IPS DF 6.9 (cell line): ENCODE measurements around the gene MSL1.

Experiments
- DNase-seq: peaks from one replicate; pipeline ENCODE4 v3.0.0-alpha.2; 2013; ENCODE audit warnings: low read depth, low spot score
- H3K27ac ChIP-seq: one replicate; pipeline ENCODE4 v1.5.1; 2013; ENCODE audit warnings: low read length, control low read depth
- H3K27me3 ChIP-seq: 2 replicates; pipeline ENCODE4 v1.6.1; 2013; ENCODE audit warnings: mild to moderate bottlenecking, low read length; ENCODE audit not compliant: control insufficient read depth, insufficient read depth
- H3K36me3 ChIP-seq: 2 replicates; pipeline ENCODE4 v1.6.1; 2013; ENCODE audit warnings: low read length; ENCODE audit not compliant: control insufficient read depth, insufficient read depth
- H3K4me1 ChIP-seq: 2 replicates; pipeline ENCODE4 v1.6.1; 2013; ENCODE audit warnings: low read length; ENCODE audit not compliant: control insufficient read depth, insufficient read depth
- H3K4me3 ChIP-seq: 2 replicates; pipeline ENCODE4 v1.5.1; 2013; ENCODE audit warnings: mild to moderate bottlenecking, low read length
- H3K9me3 ChIP-seq: 2 replicates; pipeline ENCODE4 v1.6.1; 2013; ENCODE audit warnings: low read length, inconsistent platforms; ENCODE audit not compliant: control insufficient read depth, insufficient read depth
- WGBS: extraction: QIAGEN DNeasy Blood & Tissue Kit; methylation state at CpG from one replicate; pipeline ENCODE4 v1.1.7; 2013; ENCODE audit warnings: mixed read lengths, missing lambda C conversion rate; ENCODE audit not compliant: insufficient read length, insufficient coverage; 5-methylcytosine and 5-hydroxymethylcytosine counted together

Gene MSL1, protein sequence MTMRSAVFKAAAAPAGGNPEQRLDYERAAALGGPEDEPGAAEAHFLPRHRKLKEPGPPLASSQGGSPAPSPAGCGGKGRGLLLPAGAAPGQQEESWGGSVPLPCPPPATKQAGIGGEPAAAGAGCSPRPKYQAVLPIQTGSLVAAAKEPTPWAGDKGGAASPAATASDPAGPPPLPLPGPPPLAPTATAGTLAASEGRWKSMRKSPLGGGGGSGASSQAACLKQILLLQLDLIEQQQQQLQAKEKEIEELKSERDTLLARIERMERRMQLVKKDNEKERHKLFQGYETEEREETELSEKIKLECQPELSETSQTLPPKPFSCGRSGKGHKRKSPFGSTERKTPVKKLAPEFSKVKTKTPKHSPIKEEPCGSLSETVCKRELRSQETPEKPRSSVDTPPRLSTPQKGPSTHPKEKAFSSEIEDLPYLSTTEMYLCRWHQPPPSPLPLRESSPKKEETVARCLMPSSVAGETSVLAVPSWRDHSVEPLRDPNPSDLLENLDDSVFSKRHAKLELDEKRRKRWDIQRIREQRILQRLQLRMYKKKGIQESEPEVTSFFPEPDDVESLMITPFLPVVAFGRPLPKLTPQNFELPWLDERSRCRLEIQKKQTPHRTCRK

DNA sequence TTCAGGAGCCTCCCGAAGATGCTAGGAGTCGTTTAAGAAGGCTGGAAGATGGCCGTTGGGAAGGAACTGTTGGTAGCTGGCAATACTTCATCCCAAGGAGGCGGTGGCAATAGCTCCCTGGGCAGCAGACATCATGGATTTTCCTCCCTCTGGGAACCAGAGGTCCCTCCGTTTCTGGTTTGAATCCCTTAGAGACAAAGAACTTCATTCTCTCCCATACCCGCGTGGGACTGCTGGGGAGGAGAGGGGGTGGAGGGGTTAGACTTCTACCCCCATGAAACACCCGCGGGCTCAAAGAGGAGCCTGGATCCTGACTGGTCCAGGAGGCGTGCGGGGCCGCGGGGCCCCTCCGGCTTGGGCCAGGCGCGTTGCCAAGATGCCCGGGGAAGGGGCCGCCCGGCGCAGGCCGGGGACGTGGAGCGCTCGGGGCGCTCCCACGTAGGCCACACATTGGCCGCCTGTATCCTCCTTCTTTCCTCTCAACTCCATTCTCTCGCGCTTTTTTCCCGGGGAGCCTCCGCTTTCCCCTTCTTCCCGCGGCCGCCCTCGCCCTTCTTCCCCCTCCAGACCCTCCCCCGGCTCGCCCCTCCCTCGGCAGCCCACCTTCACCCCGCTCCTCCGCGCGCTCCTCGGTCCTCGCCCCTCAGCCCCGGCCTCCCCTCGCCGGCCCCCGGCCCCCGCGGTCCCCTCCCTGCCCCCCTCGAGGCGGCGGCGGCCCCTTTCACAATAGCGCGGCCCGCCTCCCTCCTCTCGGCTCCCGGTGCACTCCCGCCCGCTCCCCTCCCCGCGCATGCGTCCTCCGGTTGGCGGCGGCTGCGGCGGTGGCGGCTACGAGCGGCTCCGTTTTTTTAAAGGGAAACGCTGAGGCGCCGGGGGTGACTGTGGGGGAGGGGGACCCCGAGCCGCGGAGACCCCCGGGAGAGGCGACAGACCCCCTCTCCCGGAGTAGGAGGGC is at the start of gene MSL1:
Gene MSL1, plus strand, starts transcription at position 791 of the 955 bp plus-strand sequence. CDS start 642 bp downstream, outside the sequence.
- WGBS, result no CpG with 5 or more reads among the region's 82 CpGs
- Histone ChIP-seq H3K4me1 (no peaks in the 10 kb centered on the region), H3K27me3 (no peaks in the 10 kb centered on the region), H3K9me3 (no peaks in the 10 kb centered on the region), H3K36me3 (no peaks in the 10 kb centered on the region; the same call in 1 of the 2 replicates), H3K27ac (no peak within 1 kb of the TSS), H3K4me3 (peak within 1 kb of the TSS; percentile 66)
- DNase-seq, result no peak

DNA sequence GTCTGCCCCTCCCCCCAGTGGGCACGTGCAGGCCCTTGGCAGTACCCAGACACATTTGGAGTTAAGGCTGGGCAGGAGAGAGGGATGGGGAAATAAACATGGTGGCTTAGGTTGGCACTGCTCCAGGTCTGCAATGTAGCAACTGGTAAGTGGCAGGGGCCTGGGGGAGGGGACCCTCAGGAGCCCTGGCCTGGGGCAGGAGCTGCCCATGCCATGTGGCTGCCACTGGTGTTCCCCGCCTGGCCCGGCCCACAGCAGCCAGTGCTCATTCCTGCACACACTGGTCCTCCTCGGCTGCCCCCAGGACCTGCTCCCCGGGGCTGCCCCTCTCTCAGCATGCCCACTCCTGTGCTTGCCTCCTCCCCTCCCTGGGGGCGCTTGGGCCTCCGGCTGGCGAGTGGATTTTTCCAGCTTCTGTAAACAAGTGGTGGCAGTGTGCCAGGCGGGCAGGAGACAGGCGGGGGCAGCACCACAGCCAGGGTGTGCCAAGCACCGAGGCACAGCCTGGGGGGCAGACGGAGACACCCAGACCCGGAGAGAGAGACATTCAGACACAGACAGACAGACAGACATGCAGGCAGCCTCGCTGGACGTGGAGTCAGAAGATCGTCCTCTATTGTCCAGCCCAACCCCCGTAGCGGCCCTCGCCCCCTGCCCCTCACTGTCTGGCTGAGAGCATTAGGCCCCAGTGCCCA is 49.6 kb upstream of the MSL1 start:
- Histone ChIP-seq H3K4me1 (peaks cover 25% of the 10 kb centered on the region), H3K27me3 (no peaks in the 10 kb centered on the region), H3K36me3 (no peaks in the 10 kb centered on the region), H3K9me3 (no peaks in the 10 kb centered on the region), H3K27ac (no peak overlapping the region), H3K4me3 (no peak overlapping the region)
- DNase-seq, result no peak
- no CpG with 5 or more reads among the region's 19 CpGs for WGBS

DNA sequence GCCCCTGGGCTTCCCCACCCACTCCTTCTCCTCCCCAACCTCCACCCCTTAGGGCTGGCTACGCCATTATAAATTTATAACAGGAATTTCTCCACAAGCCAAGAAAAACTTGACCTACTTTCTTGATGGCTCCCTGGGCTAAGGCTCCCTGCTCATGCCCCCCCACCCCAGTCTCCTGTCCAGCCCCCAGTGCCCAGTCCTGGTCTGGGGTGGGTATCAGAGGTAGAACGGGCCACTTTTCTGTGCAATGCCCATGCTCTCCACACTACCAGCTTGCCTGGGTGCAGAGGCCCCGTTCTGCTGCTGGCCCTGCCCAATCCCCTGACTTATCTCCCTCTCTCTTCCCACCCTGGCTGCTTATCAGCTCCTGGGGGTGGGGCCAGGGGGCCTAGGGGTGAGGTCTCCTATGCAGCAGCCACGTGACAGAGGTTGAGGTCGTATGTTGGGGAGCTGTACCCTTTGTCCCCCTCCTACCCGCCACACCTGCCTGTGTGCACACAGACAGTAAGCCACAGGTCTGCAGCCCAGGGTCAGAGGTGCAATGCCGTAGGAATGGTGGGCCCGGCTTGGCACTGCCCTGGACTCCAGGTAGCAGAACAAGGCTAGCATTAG is 48.9 kb upstream of the MSL1 start:
- Histone ChIP-seq H3K9me3 (no peaks in the 10 kb centered on the region), H3K27me3 (no peaks in the 10 kb centered on the region), H3K27ac (no peak overlapping the region), H3K4me3 (no peak overlapping the region), H3K36me3 (no peaks in the 10 kb centered on the region), H3K4me1 (peaks cover 25% of the 10 kb centered on the region)
- WGBS, result no CpG with 5 or more reads among the region's 8 CpGs
- no peak for DNase-seq

DNA sequence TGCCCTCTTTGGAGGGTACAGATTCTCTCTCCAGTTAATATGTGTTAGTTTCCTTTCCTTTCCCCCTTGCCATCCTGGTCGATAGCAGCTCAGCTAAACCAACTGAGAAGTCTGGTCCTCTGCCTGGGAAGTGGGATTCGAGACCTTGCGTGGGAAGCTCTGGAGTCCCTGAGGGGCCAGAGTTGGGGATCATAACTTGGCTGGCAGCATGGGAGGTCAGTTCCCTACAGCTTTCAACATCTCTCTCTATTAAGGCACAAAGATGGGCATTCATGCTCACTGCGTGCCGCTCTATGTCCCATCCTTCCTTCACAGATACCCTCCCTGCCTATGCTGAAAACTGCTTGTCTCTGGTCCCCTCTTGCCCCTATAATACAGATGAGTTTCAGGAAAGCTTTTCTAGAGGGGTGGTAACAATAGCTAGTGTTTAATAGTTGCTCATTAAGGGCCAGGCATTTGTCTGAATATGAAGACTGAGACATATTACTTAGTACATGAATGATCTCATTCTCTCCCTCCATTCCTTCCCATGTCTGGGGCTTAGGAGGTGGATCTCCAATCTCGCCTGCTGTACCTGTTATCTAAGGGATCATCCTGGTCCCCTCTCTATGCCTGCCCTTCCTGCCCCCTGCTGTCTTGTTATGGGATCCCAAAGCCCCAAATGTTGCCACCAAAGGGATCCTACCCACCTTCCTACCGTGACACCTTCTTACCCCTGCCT is 48.2 kb upstream of the MSL1 start:
- Histone ChIP-seq H3K4me1 (peaks cover 23% of the 10 kb centered on the region), H3K9me3 (no peaks in the 10 kb centered on the region), H3K36me3 (no peaks in the 10 kb centered on the region), H3K4me3 (no peak overlapping the region), H3K27me3 (no peaks in the 10 kb centered on the region), H3K27ac (no peak overlapping the region)
- DNase-seq, result no peak
- WGBS, result no CpG with 5 or more reads among the region's 7 CpGs

DNA sequence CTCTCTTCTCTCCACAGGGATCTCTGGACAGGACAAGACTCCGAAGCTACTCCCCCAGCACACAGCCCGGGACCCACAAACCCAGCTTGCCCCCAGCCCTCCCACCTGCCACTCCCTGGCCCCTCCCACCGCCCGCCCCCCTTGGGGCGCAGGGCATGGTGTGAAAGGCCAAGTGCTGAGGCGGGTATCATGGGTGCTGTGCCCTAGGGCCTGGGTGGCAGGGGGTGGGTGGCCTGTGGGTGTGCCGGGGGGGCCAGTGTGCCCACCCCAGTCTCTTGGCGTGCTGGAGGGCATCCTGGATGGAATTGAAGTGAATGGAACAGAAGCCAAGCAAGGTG is 47.6 kb upstream of the MSL1 start:
- DNase-seq, result no peak
- no CpG with 5 or more reads among the region's 8 CpGs for WGBS
- no peak overlapping the region for H3K4me3 ChIP-seq
- H3K4me1 ChIP-seq, result peaks cover 22% of the 10 kb centered on the region
- H3K36me3 ChIP-seq, result no peaks in the 10 kb centered on the region
- H3K9me3 ChIP-seq, result no peaks in the 10 kb centered on the region
- H3K27ac ChIP-seq, result no peak overlapping the region
- H3K27me3 ChIP-seq, result no peaks in the 10 kb centered on the region

DNA sequence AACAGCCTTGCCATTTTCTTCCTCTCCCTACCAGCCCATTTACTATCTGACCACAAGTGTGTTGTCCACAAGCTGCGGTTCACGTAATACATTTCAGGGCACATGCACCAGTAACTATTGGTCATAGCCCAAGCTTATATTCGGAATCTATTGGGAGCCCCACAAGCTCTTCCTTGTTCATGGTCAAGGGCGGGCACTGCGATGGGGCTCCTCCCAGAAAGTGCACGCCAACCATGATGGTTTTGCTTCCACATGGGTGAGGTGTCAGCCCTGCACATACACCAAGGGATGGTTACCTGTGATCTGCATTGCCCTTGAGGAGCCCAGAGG is 46.9 kb upstream of the MSL1 start:
- H3K36me3 ChIP-seq, result no peaks in the 10 kb centered on the region
- H3K4me3 ChIP-seq, result no peak overlapping the region
- H3K9me3 ChIP-seq, result no peaks in the 10 kb centered on the region
- no peaks in the 10 kb centered on the region for H3K27me3 ChIP-seq
- no CpG with 5 or more reads among the region's 6 CpGs for WGBS
- DNase-seq, result no peak
- no peak overlapping the region for H3K27ac ChIP-seq
- H3K4me1 ChIP-seq, result peaks cover 17% of the 10 kb centered on the region

DNA sequence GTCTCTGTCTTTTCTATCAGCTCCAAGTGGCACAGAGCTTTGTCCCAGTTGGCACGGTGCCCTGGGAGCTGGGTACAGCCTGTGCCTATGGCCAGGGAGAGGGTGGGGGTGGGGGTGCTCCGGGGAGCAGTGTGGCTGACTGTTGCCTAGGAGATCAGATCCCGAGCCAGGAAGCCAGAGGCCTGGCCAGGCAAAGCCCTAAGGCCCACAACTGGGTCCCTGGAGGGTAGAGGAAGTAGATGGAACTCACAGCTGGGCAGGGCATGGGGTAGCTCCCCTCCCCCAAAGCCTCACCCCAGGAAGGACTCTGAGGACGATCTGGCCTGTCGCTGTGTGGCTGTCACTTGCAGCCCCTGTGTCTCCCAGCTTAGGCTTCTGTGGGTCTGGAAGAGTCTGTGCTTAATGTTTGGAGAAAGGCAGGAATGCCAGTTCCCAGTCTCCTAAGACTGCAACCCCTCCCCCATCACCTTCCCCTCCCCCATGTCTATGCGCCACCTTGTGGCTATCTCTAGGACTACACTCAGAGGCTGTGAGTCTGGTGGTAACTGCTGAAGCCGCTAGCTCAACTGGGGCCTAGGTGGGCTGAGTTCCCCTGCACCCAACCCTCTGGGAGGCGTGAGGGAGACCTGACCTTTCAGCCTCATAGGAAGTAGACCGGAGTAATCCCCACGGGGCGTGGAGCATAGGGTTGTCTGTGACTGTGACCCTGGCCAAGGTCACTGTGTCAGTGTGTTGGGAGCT is 46.4 kb upstream of the MSL1 start:
- no peaks in the 10 kb centered on the region for H3K27me3 ChIP-seq
- H3K9me3 ChIP-seq, result no peaks in the 10 kb centered on the region
- H3K36me3 ChIP-seq, result no peaks in the 10 kb centered on the region
- DNase-seq, result peak; percentile 75
- WGBS, result no CpG with 5 or more reads among the region's 11 CpGs
- H3K4me1 ChIP-seq, result peaks cover 12% of the 10 kb centered on the region
- no peak overlapping the region for H3K27ac ChIP-seq
- no peak overlapping the region for H3K4me3 ChIP-seq

DNA sequence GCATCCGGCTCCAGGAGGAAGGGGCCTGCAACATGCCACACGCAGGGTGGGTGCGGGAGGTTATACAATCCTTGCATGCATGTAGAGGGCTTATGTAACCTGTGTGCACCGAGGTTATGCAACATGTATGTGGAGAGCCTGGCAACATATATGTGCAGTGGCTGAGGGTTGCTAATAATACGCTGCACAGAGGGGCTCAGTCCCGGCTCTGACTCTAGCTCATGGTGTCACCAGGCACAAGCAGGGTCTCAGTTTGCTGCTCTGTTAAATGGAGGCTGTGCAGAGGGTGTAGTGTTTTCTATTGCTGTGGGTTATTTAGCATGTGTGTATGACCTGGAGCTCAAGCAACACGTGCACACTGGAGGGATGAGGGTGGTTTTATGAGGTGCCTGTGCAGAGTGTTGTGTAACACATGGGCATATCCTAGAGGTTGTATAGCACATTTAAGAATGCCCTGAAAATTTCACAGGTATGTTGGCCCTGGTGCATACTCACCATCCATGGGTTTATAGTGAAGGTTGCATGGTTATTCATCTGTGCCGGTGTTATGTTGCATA is 45.8 kb upstream of the MSL1 start:
- H3K27me3 ChIP-seq, result no peaks in the 10 kb centered on the region
- no peaks in the 10 kb centered on the region for H3K36me3 ChIP-seq
- H3K27ac ChIP-seq, result no peak overlapping the region
- no CpG with 5 or more reads among the region's 8 CpGs for WGBS
- DNase-seq, result no peak
- peaks cover 7% of the 10 kb centered on the region for H3K4me1 ChIP-seq
- H3K9me3 ChIP-seq, result no peaks in the 10 kb centered on the region
- no peak overlapping the region for H3K4me3 ChIP-seq

DNA sequence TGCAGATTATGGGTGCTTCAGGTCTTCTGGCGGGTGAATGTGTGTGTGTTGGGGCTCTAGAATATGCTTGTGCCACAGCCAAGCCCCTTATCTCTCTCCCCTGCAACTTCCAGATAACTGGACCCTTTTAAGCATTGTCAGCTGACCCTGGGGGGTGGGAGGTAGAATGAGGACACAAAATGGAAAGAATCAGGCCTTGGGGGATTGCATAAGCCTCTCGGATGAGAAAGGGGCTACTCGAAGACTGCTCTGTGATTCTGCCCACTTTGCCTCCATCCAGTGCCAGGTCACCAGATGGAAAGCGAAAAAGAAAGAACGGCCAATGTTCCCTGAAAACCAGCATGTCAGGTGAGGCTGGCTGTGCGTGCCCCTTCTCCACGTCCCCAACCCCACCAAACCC is 45.2 kb upstream of the MSL1 start:
- H3K27me3 ChIP-seq, result no peaks in the 10 kb centered on the region
- no peaks in the 10 kb centered on the region for H3K9me3 ChIP-seq
- WGBS, result no CpG with 5 or more reads among the region's 7 CpGs
- no peak for DNase-seq
- H3K4me3 ChIP-seq, result no peak overlapping the region
- no peaks in the 10 kb centered on the region for H3K36me3 ChIP-seq
- H3K4me1 ChIP-seq, result peaks cover 3% of the 10 kb centered on the region; the same call in 1 of the 2 replicates
- no peak overlapping the region for H3K27ac ChIP-seq
